Astrocyte of the spinal cord (primary cell): ENCODE measurements around the gene IQCE.

Experiments
- DNase-seq: peaks from one replicate; pipeline ENCODE4 v3.0.0; 2011; ENCODE audit warnings: low read depth, low spot score
- H3K4me3 ChIP-seq: 2 replicates; pipeline ENCODE4 v1.5.1; 2011; ENCODE audit warnings: low read depth, mild to moderate bottlenecking, low read length, moderate library complexity
- in situ Hi-C: cut with HindIII; loops from 2 replicates; pipeline ENCODE4 v1.10.0; 2017; ENCODE audit warnings: low sequenced_read_pairs
- TF ChIP-seq, protein P1 (sequence below): IDR thresholded peaks from 2 replicates; pipeline ENCODE4 v1.5.1; 2012; ENCODE audit warnings: low read depth, mild to moderate bottlenecking, low read length, inconsistent platforms

Gene IQCE

DNA sequence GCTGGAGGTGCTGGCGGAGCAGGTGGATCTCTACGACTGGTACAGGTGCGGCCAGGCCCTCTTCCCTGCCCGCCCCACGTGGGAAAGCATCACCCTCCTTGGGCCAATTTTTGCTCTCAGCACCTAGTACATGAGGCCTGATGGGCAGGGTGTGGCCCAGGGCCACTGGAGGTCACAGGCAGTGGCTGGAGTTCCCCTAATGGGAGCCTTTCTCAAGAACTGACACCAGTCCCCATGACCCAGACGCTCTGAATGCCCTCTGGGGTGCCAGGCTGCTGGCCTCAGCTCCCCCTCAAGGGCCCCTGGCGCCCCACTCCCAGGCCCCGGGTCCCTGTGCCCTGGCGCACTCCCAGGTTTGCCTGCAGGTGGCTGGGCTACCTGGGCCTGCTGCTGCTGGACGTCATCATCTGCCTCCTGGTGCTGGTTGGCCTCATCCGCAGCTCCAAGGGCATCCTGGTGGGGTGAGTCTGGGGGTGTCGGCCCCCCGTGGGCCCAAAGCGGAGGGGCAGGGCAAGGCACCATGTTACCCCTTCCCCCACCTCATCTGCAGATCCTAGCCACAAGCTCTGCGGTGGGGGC lies 88.9 kb downstream of the IQCE start:
- DNase-seq, result no peak
- TF ChIP-seq, protein P1, sequence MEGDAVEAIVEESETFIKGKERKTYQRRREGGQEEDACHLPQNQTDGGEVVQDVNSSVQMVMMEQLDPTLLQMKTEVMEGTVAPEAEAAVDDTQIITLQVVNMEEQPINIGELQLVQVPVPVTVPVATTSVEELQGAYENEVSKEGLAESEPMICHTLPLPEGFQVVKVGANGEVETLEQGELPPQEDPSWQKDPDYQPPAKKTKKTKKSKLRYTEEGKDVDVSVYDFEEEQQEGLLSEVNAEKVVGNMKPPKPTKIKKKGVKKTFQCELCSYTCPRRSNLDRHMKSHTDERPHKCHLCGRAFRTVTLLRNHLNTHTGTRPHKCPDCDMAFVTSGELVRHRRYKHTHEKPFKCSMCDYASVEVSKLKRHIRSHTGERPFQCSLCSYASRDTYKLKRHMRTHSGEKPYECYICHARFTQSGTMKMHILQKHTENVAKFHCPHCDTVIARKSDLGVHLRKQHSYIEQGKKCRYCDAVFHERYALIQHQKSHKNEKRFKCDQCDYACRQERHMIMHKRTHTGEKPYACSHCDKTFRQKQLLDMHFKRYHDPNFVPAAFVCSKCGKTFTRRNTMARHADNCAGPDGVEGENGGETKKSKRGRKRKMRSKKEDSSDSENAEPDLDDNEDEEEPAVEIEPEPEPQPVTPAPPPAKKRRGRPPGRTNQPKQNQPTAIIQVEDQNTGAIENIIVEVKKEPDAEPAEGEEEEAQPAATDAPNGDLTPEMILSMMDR, result no peak
- in situ Hi-C loops, result no loop called here
- H3K4me3 ChIP-seq, result no peak overlapping the region

GRCh38 chr7:2649139-2649838 lies 90.5 kb downstream of the IQCE start:
- TF ChIP-seq, protein P1, result no peak
- in situ Hi-C loops, result no loop called here
- no peak overlapping the region for H3K4me3 ChIP-seq
- DNase-seq, result no peak

DNA sequence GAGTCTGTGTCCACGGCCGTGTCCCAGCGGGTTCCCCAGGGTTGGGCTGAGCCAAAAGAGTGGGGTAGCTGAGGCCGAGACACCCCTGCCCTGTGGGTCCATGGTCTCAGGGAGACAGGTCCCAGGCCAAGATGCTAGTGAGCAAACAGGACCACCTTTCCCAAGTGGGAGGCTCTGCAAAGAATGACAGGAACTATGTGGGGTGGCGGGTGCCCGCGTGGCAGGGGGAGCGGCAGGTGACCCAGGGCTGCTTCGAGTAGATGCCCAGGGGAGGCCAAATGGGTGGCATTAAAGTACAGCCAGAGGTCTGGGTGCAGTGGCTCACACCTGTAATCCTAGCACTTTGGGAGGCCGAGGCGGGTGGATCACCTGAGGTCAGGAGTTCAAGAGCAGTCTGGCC lies 91.2 kb downstream of the IQCE start:
- in situ Hi-C loops, result no loop called here
- no peak for DNase-seq

GRCh38 chr7:2650451-2650850 lies 91.7 kb downstream of the IQCE start:
- in situ Hi-C loops, result no loop called here
- no peak for DNase-seq
- TF ChIP-seq, protein P1, result no peak
- H3K4me3 ChIP-seq, result no peak overlapping the region

More for the DNA sequence above, 91.2 kb downstream of the IQCE start:
- TF ChIP-seq, protein P1, result no peak
- H3K4me3 ChIP-seq, result no peak overlapping the region

DNA sequence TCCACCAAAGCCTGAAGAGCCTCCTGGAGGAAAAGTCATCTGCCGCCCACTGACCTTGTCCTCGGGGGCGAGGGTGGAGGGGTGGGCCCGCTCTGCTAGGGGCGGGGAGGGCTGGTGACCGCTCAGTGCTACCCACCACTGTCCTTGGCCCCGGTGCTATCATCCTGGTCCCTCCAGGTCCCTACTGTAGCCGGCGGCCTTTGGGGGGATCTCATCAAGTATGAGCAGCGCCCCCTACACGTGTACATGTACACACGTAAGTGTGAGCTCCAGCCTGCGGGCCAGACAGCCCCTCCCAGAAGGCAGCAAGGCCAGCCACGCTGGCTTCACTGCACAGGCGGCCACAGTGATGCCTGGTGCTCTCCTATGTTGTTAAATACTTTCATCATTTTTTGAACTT lies 92.6 kb downstream of the IQCE start:
- TF ChIP-seq, protein P1, result no peak
- in situ Hi-C loops, result no loop called here
- DNase-seq, result no peak
- H3K4me3 ChIP-seq, result no peak overlapping the region

DNA sequence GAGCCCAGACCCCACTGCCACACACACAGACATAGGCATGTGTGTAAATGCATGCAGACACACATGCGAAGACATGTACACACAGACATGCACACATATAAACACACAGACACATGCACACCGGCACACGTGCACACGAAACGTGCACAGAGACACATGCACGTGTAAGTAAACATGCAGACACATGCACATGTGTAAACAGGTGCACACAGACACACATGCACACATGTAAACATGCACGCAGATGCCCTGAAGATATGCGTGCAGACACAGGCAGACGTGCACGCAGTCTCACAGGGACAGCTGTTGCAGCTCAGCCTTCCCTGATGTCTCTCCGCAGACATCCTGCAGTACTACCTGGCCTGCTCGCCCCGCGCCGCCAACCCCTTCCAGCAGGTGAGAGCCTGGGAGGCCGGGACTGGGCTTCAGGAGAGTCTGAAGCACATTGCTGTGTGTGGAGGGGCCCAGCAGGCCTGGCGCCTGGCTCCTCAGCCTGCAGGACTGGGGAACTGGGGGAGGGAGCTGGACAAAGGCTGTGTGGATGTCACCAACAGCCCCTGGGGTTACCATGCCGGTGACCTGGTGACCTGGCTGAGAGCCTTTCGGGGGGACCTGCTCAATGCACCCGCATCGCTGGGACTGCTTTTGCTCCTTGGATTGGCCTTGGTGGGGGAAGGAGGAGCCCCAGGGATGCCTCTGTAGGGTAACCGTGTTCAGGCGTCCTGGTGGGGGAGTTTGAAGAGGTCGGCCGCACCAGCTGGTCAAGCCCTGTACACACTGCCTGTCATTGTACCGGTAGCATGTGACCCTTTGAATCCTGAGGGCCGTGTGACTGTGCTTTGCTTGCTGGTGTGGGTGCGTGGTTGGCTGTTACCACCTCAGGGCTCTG lies 93.3 kb downstream of the IQCE start:
- no peak for DNase-seq
- in situ Hi-C loops, result no loop called here
- no peak overlapping the region for H3K4me3 ChIP-seq
- TF ChIP-seq, protein P1, result no peak
